DOHH2 (cell line): ENCODE measurements around the gene MYBPC3.

Source experiments
- EZH2phosphoT487 ChIP-seq: fragments of 200-600 bp; sonication (generic); IDR thresholded peaks from 2 replicates; pipeline ENCODE4 v1.6.1; 2017; ENCODE audit warnings: borderline replicate concordance, mild to moderate bottlenecking, antibody characterized with exemption, low read length, moderate library complexity, mixed read lengths
- TF ChIP-seq, protein P1 (sequence below): fragments of 200-600 bp; sonication (generic); IDR thresholded peaks from one replicate; pipeline ENCODE4 v1.5.1; 2014; ENCODE audit warnings: antibody characterized with exemption, mild to moderate bottlenecking, low read depth, low read length; ENCODE audit not compliant: poor library complexity, severe bottlenecking

DNA sequence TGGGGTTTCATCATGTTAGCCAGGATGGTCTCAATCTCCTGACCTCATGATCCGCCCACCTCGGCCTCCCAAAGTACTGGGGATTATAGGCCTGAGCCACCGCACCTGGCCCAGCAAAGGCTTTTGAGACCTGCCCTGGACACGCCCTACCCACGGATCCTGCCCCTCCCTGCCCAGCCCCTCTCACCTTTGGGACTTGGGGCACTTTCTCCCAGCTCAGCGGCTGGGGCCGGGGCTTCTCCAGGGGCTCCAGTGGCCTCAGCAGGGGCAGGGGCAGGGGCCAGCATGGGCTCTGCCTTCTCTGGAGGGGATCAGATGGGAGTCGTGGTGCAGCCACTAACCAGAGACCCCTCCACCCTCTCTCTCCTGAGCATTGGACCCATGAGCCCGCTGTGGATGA, 2.2 kb downstream of the MYBPC3 start:
- TF ChIP-seq, protein P1, sequence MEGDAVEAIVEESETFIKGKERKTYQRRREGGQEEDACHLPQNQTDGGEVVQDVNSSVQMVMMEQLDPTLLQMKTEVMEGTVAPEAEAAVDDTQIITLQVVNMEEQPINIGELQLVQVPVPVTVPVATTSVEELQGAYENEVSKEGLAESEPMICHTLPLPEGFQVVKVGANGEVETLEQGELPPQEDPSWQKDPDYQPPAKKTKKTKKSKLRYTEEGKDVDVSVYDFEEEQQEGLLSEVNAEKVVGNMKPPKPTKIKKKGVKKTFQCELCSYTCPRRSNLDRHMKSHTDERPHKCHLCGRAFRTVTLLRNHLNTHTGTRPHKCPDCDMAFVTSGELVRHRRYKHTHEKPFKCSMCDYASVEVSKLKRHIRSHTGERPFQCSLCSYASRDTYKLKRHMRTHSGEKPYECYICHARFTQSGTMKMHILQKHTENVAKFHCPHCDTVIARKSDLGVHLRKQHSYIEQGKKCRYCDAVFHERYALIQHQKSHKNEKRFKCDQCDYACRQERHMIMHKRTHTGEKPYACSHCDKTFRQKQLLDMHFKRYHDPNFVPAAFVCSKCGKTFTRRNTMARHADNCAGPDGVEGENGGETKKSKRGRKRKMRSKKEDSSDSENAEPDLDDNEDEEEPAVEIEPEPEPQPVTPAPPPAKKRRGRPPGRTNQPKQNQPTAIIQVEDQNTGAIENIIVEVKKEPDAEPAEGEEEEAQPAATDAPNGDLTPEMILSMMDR, result no peak
- no peak for TF ChIP-seq EZH2phosphoT487
